ENCODE results near the gene GBE1.

Gene GBE1

GRCh38 chr3:81676706-81677456 lies 84.6 kb downstream of the GBE1 start:
- Histone ChIP-seq H3K36me3 (ENCODE audit: insufficient read depth, low read length) (peaks cover 13% of the 10 kb centered on the region; the same call in 1 of the 2 replicates), H3K4me2 (ENCODE audit: low read depth, low read length, poor library complexity, severe bottlenecking) (no peak overlapping the region), H3K9me3 (ENCODE audit: insufficient read depth, low read depth, low read length) (no peaks in the 10 kb centered on the region), H3K4me3 (ENCODE audit: low read length, poor library complexity, severe bottlenecking) (no peak overlapping the region), H3K9ac (ENCODE audit: low read depth, low read length, poor library complexity, severe bottlenecking) (no peak overlapping the region), H3K9me2 (replicated peaks; ENCODE audit: low read depth, low read length) (no peaks in the 10 kb centered on the region), H3K27me3 (ENCODE audit: insufficient read depth, low read length, poor library complexity, severe bottlenecking) (no peaks in the 10 kb centered on the region), H4K20me1 (ENCODE audit: insufficient read depth, low read length, poor library complexity, severe bottlenecking) (peaks cover 3% of the 10 kb centered on the region), H2AFZ (ENCODE audit: low read length) (no peak overlapping the region), H3F3A (ENCODE audit: low read depth) (no peaks in the 10 kb centered on the region), H3K4me1 (ENCODE audit: insufficient read depth, low read length, poor library complexity, severe bottlenecking) (no peaks in the 10 kb centered on the region), H3K79me2 (ENCODE audit: insufficient read depth, low read length) (peaks cover 30% of the 10 kb centered on the region)
- TF ChIP-seq, protein P1, sequence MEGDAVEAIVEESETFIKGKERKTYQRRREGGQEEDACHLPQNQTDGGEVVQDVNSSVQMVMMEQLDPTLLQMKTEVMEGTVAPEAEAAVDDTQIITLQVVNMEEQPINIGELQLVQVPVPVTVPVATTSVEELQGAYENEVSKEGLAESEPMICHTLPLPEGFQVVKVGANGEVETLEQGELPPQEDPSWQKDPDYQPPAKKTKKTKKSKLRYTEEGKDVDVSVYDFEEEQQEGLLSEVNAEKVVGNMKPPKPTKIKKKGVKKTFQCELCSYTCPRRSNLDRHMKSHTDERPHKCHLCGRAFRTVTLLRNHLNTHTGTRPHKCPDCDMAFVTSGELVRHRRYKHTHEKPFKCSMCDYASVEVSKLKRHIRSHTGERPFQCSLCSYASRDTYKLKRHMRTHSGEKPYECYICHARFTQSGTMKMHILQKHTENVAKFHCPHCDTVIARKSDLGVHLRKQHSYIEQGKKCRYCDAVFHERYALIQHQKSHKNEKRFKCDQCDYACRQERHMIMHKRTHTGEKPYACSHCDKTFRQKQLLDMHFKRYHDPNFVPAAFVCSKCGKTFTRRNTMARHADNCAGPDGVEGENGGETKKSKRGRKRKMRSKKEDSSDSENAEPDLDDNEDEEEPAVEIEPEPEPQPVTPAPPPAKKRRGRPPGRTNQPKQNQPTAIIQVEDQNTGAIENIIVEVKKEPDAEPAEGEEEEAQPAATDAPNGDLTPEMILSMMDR (conservative IDR thresholded peaks at IDR 0.05; ENCODE audit: low read length) = no peak
- no peak for TF ChIP-seq EZH2phosphoT487 (IDR thresholded peaks at IDR 0.05; ENCODE audit: borderline replicate concordance)

GRCh38 chr3:81674690-81675089 lies 86.8 kb downstream of the GBE1 start:
- Histone ChIP-seq H3K9me2 (replicated peaks; ENCODE audit: low read depth, low read length) (no peaks in the 10 kb centered on the region), H3K4me3 (ENCODE audit: low read length, poor library complexity, severe bottlenecking) (no peak overlapping the region), H3K27me3 (ENCODE audit: insufficient read depth, low read length, poor library complexity, severe bottlenecking) (no peaks in the 10 kb centered on the region), H3K9ac (ENCODE audit: low read depth, low read length, poor library complexity, severe bottlenecking) (no peak overlapping the region), H2AFZ (ENCODE audit: low read length) (no peak overlapping the region), H3K4me1 (ENCODE audit: insufficient read depth, low read length, poor library complexity, severe bottlenecking) (no peaks in the 10 kb centered on the region), H4K20me1 (ENCODE audit: insufficient read depth, low read length, poor library complexity, severe bottlenecking) (peaks cover 7% of the 10 kb centered on the region), H3K4me2 (ENCODE audit: low read depth, low read length, poor library complexity, severe bottlenecking) (no peak overlapping the region), H3K36me3 (ENCODE audit: insufficient read depth, low read length) (peaks cover 8% of the 10 kb centered on the region; the same call in 1 of the 2 replicates), H3K9me3 (ENCODE audit: insufficient read depth, low read depth, low read length) (no peaks in the 10 kb centered on the region), H3K79me2 (ENCODE audit: insufficient read depth, low read length) (peaks cover 21% of the 10 kb centered on the region), H3F3A (ENCODE audit: low read depth) (no peaks in the 10 kb centered on the region)
- TF ChIP-seq, protein P1 (conservative IDR thresholded peaks at IDR 0.05; ENCODE audit: low read length) = no peak
- TF ChIP-seq EZH2phosphoT487 (IDR thresholded peaks at IDR 0.05; ENCODE audit: borderline replicate concordance) = no peak

GRCh38 chr3:81668283-81668682 lies 93.2 kb downstream of the GBE1 start:
- Histone ChIP-seq H3K36me3 (ENCODE audit: insufficient read depth, low read length) (peaks cover 27% of the 10 kb centered on the region; the same call in 1 of the 2 replicates), H3K4me3 (ENCODE audit: low read length, poor library complexity, severe bottlenecking) (no peak overlapping the region), H3F3A (ENCODE audit: low read depth) (no peaks in the 10 kb centered on the region), H3K4me2 (ENCODE audit: low read depth, low read length, poor library complexity, severe bottlenecking) (no peak overlapping the region), H2AFZ (ENCODE audit: low read length) (no peak overlapping the region), H3K9me2 (replicated peaks; ENCODE audit: low read depth, low read length) (no peaks in the 10 kb centered on the region), H3K27me3 (ENCODE audit: insufficient read depth, low read length, poor library complexity, severe bottlenecking) (no peaks in the 10 kb centered on the region), H3K4me1 (ENCODE audit: insufficient read depth, low read length, poor library complexity, severe bottlenecking) (no peaks in the 10 kb centered on the region), H3K9me3 (ENCODE audit: insufficient read depth, low read depth, low read length) (no peaks in the 10 kb centered on the region), H3K9ac (ENCODE audit: low read depth, low read length, poor library complexity, severe bottlenecking) (no peak overlapping the region), H3K79me2 (ENCODE audit: insufficient read depth, low read length) (peaks cover 15% of the 10 kb centered on the region; the same call in 1 of the 2 replicates), H4K20me1 (ENCODE audit: insufficient read depth, low read length, poor library complexity, severe bottlenecking) (peaks cover 12% of the 10 kb centered on the region)
- TF ChIP-seq EZH2phosphoT487 (IDR thresholded peaks at IDR 0.05; ENCODE audit: borderline replicate concordance) = no peak
- TF ChIP-seq, protein P1 (conservative IDR thresholded peaks at IDR 0.05; ENCODE audit: low read length) = no peak

Data from Loucy (cell line).